Stimulated activated CD4-positive, alpha-beta T cell treated with anti-CD3 and anti-CD28 coated beads, Interleukin-1b, Interleukin-23, amount 100 ng/mL, for 4 hours (primary cell): Measurements from ENCODE around the gene CCBE1.
A peak's percentile ranks its signal among the peaks of the same experiment; 100 is the strongest.

Experiments
- DNase-seq, 2 donors: peaks; one replicate each; pipeline ENCODE4 v3.0.0-alpha.2; 2020; ENCODE audit warnings: low read depth in 2 of 2

Gene CCBE1

DNA sequence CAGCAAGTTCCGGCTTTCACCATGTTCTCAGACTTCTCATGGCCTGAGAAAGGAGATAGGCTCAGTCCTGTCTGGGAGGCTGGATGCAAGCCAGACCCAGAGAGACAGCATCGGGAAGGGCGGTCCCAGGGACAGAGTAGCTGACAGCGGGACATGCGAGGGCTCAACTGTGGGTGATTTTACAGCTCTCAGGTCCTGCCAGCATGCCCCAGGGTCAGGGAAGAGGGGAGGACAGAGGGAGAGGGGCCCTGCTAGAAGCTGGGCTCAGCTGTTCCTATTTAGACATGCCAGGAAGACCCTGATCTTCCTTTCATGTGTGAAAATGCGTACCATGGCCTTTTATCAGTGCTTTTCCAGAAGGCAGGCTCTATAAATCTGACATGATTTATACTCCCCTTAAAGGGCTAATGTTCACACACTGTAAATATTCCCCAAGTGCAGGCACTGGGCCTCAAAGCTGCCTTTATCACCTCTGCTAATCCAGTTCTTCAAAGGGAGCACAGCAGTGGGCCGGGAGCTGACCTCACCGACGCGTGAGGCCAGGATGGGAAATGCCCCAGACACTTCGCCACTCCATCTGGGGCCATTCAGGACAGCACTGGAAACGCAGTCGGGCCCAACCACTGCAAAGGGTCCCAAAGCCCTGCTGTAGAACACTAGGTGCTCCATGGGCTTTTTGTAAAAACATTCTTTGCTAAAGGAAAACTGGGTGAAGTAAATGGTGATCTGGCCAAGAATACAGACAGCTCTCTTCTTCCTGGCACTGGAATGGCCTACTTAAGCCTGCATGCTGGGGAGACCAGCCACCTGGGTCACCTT is 242.1 kb downstream of the CCBE1 start:
- DNase-seq = no peak

DNA sequence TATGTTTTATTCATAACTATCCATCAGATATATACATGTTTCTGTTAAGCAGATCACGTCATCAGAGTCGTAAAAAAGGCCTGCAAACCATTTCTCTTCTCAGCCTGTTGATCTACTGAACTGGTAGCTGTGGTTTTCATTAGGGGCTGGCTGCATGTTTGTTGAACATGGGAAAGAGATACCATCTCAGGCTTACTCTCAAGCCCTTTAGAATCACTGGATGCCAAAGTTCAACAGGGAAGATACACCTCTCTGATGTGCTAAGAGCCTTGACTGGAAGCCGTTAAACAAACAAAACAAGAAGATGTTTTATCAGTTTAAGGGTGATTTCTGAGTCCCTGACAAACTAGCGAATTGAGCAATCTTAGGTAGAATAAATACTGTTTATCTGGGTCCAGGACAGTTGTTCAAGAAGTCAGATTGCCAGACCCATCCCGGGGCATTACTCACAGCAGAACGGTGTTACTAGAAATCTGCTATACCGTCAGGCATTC is 243.7 kb downstream of the CCBE1 start:
- DNase-seq = no peak

DNA sequence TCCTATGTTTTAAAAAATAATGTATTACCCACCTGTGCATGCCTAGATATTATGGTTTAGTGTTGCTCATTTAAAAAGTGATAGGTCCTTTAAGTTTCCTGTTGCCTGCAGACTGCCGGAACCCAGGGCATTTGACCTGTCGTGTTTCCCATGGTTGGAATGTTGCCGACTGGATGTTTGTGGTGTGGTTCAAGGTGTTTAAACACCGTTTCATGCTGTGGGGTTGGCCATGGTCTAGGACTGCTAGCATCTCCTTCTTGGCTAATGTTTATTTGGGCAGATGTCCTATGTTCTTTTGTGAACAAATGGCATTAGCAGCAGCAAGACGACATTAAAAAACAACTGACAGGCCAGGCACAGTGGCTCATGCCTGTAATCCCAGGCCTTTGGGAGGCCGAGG is 245.3 kb downstream of the CCBE1 start:
- no peak for DNase-seq

DNA sequence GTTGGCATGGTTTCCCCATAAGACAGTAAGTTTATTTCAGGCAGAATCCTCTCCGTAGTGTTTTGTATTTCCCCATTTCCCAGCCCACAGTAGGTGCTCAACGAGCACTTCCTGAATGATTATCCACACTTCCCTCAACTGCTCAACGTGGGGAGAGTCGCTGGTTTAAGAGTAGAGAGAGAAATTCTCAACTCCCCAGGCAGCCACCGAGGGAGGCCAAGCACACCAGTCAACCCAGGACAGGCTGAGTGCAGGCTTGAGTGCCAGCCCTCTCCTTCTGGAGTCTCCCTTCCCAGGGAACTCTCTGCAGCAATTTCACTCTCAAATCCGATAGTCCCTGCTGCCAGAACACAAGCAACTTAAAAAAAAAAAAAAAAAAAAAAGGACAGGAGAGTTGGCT is 246.2 kb downstream of the CCBE1 start:
- no peak for DNase-seq

DNA sequence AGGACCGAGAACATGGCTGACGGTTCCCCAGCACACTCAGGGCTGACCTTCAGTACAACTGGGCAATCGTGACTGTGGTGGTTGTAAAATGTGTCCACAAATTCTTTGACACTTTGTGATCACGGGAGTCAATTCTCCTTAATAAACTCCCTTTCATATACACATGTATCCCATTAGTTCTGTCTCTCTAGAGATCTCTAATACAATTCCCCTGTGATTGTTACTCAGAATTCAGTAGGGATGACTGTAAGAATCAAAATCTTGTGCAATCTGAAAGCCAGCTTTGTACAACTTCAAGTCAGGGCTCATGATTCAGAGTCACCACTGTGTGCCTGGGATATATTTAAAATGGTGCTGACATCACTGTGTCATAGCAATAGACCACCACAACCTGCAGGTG is 248.7 kb downstream of the CCBE1 start:
- DNase-seq = no peak

DNA sequence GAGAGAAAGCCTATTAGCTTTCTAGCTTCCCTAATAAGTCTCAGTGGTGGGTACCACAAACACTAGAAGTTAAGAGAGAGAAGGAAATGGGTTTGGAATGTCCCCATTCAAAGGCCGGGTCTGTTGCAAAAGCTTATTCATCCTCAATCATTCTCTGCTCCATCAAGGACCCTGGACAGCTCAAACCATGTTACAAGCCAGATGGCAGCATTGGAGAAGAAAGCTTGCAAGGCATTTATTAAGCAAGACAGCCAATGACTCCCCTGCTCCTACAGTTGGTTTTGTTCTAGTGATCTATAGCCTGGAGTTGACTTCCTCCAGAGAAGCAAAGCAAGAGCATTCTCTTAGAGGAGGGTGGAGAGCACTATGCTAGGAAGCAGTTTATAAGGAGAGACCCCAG is 251.2 kb downstream of the CCBE1 start:
- DNase-seq = no peak

DNA sequence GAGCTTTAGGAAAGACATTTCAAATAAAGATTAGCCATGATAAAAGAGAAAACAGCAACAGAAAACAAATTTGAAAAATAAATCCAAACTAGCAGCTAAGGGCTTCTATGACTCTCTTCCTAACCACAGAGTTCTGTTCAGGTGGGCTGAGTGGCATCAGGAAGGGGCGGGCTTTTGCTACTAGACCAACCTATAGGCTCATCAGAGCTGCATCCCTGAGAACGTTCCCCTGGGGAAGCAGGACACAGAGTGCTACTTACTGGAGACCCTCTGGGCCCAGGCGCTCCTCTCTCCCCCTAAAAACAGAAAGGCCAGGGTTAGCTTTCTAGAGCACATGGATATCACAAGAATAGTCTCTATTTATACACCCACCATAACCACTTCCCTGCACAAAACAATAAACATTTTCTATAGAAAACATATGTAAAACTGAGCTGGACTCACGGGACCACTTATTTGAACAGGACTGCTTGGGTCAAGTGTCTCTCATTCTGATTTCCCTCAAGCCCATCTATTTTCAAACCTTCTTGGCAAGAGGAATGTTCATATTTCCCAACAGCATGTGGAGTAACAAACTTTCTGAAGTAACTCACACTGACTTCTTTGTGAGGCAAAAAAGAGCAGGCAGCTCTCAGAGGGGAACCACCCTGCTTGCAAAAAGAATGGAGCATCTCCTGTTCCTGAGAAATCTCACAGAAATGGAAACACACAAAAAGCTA is 259.2 kb downstream of the CCBE1 start:
- no peak for DNase-seq

DNA sequence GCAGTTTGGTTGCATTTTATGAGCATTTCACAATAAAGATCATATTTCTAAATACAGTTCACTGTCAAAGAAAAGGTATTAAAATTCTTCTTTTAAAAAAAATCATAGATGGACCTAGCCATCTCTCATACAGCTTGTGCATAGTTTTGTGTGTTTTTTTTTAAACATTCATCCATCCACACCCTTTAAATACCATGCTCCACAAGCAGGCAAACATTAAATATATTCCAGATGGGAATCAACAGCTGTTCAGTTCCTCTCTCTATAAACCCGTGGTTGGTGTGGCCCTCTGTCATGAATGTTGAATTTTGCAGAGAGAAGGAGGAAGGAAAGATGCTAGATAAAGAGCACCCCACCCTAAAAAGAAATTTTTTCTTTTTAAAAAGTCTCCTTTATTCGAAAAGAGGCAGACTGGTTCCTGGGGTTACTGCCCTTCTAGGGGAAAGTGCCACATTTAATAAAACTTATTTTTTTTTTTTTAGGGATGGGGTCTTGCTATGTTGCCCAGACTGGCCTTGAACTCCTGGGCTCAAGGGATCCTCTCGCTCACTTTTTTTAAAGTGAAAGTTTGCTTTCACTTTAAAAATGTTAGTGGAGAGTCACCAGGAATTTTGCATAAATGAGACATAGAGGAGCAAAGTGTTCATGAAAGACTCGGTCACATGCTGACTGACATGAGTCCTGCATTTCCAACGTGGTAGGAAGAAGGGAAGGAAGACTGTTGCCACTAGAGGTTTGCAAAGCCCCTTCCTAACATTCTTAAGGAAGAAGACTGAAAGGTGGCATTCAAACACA is 264.2 kb downstream of the CCBE1 start:
- no peak for DNase-seq

DNA sequence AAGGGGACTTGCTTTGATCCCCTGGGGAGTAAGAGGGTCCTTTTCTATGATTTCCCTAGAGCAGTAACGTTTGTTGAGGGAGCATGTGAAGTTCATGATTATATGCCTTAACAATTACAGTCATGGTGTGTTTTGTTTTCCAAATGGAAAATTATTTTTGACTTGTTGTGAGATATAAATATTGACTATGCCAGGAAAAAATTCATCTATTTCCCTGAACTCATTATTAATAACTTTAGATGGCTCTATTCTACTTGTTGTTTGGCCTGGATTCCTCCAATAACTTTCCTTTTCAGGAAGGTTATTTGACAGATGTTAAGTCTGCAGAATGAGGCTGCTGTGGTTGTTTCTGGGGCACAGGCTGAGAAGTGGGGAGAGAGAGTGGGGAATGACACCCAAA is 266.1 kb downstream of the CCBE1 start:
- DNase-seq = no peak

DNA sequence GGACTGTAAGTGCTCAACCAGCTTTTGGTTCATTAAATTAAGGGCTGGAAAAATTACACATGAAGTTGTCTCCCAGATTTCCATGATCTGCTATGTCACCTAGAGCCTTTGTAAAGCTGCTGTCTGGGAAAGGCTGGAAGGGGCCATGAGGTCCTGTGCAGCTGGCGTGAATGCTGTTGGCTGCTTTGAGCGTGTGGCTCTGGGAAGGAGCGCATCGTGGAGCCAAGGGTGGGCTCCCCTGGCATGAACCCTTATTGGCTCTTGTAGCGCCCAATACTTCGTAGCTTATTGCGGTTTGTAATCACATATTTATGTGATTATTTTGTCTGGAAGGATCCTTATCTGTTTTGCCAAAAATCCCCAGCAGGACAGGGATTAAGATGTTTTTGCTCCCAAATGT is 267.6 kb downstream of the CCBE1 start:
- DNase-seq = no peak

DNA sequence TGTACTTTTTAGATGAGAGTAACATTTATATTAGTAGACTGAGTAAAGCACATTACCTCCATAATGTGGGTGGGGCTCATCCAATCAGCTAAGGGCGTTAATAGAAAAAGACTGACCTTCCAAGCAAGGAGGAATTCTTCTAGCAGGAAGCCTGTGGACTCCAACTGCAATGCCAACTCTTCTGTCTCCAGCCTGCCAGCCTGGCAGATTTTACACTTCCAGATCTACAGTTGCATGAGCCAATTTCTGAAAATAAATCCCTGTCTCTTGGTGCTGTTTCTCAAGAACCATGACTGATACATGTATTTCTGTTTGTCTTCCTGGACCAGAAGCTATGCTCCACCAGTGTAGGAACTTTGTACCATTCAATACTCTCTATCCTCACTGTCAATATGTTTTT is 269.2 kb downstream of the CCBE1 start:
- DNase-seq = no peak

DNA sequence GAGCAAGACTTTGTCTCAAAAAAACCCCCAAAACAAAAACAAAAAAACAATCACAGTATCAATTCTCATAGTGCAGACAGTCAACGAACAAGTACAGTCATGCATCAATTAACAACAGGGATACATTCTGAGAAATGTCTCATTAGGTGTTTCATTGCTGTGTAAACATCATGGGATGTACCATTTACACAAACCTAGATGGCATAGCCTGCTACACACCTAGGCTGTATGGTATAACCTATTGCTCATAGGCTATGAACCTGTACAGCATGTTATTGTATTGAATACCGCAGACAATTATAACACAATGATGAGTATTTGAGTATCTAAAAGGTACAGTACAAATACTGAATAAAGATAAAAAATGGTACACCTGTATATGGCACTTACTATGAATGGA is 270.4 kb downstream of the CCBE1 start:
- DNase-seq = no peak

DNA sequence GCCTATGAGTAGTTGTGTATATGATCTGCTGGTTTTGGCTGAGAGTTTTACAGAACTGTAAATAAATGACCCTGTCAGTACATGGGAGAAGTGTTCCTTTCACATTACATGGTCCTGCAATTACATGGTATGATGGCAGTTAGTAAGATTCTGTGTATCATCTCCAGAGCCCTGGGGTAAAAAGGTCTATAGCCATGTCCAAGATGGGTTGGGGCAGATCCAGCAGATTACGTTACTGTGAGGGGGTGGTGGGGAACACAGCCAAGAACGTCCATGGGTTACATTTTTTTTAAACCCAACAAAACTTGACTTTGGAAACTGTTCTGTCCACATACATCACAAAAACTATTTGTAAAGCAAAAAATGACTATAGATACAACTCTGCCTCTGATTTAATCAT is 274.0 kb downstream of the CCBE1 start:
- no peak for DNase-seq

DNA sequence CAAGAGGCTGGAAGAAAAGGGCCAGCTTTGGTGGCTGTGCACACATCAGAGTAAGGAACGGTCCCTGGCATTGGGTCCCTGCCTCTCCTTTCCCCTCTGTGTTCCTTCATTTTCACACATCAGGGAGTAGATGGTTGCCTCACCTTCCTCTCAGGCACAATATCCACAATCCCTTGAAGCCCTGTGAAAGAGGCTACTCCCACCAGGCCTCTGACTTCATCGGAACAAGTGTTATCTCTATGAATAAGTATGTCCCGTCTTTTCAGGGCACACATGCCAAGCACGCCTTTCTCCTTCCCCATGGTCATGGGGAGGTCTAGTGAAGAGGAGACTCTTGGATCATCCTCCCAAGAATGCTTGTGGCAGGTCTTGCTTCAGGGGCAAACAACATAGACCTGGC is 277.0 kb downstream of the CCBE1 start:
- DNase-seq = no peak

DNA sequence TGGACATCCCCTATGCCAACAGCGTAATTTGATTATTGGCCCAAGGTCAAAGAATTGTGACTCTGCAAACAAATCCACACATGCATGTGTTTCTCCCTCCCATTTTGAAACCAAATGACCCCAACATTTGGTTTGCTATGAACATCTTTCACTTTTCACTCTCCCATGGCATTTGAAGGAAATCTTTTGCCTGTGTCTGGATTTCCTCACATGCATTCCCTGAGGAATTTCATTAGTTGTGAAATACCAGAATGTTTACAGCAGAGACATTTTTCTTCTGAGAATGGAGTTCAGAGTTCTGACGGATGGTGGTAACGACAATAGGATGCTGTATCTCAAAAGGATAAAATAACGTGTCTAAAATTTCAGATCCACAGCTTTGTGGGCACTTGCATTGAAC is 277.8 kb downstream of the CCBE1 start:
- no peak for DNase-seq

DNA sequence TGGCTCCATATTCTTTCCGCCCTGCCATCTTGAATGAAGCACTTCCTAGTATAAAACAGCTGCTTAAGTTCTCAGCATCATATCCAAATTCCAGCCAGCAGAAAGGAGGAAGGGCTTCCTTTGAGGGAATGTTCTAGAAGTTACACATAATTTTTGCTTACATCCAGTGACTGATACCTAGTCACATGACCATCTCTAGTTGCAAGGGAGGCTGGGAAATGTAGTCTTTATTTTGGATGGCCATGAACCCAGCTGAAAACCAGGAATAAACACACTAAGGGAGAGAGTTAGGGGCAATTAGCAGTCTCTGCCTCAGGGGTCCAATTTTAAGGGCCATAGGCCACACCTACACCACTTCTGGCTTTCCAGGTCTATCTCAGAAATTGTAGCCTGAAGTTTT is 280.4 kb downstream of the CCBE1 start:
- no peak for DNase-seq

DNA sequence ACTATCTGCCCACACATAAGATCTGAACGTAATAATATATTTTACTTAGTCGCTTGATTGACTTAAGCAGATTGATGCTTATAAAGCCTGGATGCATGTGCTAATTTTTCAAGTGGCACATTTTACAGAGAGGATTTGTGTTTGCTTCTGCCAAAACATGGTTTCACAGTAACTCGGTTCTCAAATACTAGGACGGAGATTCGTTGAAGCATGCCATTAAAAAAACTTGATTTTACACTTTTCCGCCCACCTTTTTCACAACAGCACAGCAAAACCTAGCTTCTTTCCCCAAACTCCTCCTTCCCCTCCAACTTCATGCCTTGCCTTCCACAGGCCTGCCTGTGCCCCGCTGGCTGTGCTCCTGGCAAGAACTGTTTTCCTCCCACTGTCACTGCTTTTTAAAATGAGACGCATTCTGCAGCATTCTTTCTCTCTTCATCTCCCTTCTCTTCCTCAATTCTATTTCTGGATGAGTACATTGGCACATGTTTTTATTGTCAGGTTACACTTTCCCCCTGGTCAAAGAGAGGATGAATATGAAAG is 283.0 kb downstream of the CCBE1 start:
- no peak for DNase-seq

DNA sequence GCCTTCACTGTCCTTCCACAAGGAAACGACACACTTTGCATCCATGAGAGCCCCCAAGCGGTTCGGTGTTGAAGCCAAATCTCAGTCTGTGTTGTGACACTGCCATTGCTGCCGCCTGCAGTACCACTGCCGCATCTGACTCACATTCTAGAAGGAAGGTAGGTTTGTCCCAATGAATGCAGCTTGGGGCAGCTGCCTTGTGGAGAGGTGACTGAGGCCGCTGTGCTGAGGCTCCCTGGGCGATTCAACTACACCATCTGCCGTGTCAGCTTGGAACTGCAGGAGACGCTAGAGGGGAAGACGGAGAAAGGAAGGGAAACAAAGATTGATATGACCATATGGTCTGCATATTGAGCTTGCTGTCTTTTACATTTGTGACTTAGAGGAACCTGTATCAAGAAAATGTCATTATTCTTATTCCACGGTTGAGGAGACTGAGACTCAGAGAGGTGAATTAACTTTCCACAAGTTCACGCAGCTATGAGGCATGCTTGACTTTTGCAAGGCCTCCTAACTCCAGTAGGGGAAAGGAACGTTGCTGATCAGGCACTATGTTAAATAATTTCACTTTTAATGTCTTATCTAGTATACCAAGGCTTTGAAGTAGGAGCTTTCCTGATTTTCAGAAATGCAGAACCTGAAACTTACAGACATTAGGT is 294.7 kb downstream of the CCBE1 start:
- DNase-seq = peak; percentile 61 to 63

DNA sequence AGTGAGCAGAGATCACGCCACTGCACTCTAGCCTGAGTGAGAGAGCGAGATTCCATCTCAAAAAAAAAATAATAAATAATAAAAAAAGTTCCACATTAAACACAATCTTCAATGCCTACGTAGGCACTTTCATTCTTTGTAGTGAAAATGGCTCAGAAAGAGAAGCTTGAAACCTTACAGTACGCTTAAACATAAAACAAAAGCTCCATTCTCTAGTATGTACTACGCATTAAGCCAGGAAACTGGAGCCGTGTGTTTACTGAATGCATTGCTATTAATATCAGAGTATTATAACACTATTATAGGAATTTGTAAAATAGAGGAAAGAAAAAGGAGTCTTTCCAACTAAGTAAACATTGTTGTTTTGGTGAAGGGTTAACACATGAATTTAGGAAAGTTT is 296.8 kb downstream of the CCBE1 start:
- no peak for DNase-seq

DNA sequence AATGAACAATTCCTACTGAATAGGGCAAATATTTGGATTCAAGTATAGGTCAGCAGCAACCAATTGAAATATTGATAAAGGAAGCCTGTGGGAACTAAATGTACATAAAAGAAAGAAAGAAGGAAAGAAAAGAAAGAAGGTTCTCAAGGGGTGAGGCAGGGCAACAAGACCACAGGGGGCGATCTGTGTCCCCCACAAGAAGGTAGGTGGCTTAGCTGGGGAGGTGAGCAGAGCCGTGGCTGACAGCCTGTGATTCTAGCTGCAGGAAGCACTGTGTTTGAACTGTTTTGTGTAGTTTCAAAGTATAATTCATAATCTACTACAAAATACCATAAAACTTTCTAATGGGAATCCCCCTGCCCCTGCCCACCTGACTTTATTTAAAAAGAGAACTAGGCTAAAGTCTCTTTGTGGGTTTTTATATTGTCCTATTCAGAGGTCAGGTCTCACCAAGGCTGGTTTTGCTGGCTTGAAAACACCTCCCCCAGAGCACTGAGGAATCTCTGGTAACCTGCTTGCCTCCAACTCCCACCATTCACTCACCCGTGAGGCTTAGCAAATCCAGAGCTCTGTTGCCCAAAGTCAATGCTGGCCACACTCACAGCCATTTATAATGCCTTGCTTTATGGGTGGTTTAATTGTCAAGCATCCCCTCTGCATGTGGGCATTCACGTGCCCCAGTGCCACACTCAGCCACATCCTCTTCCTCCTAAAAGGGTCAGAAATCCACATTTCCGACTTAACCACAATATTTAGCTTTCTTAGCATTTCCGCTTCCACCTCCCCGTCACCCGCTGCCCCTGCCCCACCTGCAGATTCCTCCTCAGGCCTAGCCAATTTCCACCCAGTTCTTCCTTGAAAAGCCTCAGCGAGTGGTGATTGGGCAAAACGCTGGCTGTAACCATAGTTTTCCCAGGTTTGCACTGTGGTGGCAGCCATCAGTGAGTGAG is 301.7 kb downstream of the CCBE1 start:
- no peak for DNase-seq

DNA sequence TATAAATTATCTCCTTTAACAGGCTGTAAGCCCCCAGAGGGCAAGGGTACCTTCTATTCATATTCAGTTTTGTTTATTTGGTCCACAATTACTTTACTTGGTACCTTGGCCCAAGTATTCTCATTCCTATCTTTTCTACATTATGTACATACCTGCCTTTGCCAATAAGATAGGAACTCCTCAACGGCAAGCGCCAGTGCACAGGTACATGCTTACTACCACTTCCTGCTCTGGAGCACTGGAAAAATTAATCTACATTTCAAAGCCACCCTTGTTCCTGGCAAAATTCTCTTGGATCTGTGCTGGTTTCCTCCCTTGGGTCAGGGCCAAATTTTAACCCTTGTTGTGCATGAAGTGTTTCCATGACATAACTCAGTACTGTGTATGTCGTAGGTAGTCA is 303.8 kb downstream of the CCBE1 start:
- no peak for DNase-seq
